ENCODE results near the gene APPBP2.
"Not testable (repeated sequence)": the region's sequence is repeated elsewhere in the genome, so short reads cannot be mapped to it uniquely, and the experiment has no call there.

APPBP2 gene

DNA sequence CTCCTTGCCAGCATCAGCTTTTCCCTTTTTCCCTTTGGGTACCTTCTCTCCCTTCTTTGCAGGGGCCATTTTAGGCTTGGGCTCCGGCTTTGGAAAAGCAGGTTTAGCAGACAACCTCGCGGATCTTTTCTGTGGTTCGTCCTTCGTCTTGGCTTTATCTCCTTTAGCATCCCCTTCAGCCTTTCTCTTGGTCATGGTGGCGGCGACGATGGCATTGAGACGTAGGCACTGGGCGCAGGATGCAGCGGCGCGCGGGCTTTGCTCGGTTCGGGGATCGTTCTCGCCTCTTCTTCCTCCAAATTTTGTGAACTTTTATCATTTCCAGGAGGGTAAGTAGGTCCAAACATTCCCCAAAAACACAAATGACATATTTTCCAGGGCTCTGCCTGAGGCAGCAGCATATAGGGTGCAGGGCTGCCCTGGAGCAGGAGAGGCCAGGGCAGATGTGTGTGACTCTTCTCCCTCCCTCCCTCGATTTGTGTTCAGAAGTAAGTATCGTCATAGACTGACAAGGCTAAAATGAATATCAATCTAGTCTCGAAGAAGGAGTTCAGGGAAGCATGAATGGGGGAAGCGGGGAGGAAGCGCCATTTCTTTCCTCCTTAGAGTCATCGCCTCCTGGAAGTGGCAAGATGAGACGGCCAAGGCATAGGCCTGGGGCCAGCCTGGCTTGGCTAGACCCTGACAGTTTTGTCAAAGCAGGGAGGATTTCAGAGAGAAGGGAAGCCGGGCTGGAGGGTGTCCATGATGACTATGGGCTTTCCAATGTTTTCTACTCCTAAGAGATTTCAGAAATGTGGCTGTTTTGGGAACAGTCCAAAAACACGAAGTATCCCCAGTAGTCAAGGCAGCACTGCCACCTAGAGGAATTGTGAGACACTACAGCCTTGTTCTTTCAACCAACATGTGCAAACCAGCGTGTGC is 90.5 kb downstream of the APPBP2 start:
- DNase-seq (ENCODE audit: low read depth in 2 of 2): peak; percentile 85

DNA sequence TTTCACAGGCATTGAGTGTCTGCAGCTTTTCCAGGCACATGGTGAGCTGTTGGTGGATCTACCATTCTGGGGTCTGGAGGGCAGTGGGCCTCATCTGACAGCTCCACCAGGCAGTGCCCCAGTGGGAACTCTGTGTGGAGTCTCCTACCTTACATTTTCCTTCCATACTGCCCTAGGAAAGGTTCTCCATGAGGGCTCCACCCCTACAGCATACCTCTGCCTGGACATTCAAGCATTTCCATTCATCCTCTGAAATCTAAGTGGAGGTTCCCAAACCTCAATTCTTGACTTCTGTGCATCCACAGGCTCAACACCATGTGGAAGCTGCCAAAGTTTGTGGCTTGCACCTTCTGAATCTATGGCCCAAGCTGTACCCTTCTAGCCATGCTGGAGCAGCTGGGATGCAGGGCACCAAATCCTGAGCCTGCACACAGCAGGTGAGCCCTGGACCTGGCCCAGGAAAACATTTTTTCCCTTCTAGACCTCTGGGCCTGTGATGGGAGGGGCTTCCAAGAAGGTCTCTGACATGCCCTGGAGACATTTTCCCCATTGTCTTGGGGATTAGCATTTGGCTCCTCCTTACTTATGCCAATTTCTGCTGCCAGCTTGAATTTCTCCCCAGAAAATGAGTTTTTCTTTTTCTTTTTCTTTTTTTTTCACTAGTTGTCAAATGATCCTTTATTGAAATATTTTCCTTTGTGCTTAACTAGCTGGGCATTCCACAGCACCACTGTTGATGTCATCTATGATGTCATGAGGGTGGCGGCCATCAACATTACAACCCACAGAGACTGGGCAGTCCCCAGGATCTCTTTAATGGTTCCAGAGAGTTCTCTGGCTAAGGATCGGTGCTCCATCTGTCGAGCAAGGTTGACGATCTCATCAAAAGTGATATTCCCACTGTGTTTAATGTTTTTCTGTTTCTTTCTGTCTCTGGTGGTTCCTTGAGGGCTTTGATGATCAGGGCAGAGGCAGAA is 92.7 kb downstream of the APPBP2 start:
- not testable (repeated sequence) for DNase-seq (ENCODE audit: low read depth in 2 of 2)

DNA sequence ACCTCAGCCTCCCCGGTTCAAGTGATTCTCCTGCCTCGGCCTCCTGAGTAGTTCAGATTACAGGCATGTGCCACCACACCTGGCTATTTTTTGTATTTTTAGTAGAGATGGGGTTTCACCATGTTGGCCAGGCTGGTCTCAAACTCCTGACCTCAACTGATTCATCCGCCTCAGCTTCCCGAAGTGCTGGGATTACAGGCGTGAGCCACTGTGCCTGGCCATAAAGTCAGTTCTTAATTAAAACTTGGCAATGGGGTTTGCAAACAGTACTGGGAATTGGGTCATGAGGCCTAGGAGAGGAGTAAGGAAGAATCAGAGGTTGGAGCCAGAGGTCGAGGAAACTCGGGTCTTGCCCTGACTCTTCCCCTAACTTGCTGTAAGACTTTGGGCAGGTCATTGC is 95.5 kb downstream of the APPBP2 start:
- DNase-seq (ENCODE audit: low read depth in 2 of 2): not testable (repeated sequence)

DNA sequence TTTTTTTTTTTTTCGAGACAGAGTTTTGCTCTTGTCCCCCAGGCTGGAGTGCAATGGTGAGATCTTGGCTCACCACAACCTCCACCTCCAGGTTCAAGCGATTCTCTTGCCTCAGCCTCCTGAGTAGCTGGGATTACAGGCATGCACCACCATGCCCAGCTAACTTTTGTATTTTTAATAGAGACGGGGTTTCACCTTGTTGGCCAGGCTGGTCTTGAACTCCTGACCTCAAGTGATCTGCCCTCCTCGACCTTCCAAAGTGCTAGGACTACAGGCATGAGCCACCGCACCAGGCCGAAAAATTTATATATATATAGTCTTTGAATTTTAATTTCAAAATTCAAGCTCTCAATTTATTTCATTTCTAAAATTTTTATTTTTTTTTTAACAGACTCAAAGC is 97.6 kb downstream of the APPBP2 start:
- DNase-seq (ENCODE audit: low read depth in 2 of 2): not testable (repeated sequence)

DNA sequence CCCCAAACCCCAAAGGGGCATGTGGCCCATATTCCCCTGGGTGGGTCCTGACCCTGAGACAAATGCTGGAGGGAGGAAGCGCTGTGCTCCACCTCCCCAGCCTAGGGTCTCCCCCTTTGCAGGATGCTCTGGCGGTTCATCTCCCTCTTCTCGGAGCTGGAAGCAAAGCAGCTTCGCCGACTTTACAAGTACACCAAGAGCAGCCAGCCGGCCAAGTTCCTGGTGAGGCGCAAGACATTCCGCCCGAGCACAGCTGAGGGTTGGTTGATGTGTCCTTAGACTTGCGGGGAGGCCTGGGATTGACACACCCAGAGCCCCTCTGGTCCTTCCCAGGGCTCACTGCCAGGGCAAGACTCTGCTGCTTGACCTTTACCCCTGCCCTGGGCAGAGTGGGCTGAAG is 99.4 kb downstream of the APPBP2 start:
- no peak for DNase-seq (ENCODE audit: low read depth in 2 of 2)

DNA sequence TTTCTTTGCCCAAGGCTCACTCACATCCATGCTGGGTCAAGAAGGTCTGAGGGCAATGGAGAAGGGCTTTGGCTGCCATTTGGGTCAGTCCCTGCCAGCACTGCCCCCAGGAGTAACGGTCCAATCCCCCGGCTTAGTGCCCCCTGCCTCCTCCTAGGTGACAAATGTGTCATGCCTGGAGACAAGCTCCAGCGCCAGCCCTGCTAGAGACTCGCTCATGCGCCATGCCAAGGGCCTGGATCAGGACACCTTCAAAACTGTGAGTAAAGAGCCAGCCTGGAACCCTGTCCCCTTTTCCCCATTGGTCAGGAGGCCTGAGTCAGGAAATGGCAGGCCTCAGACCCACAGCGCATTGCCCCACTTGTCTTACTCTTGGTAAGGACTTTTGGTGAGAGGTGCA is 100.4 kb downstream of the APPBP2 start:
- no peak for DNase-seq (ENCODE audit: low read depth in 2 of 2)

DNA sequence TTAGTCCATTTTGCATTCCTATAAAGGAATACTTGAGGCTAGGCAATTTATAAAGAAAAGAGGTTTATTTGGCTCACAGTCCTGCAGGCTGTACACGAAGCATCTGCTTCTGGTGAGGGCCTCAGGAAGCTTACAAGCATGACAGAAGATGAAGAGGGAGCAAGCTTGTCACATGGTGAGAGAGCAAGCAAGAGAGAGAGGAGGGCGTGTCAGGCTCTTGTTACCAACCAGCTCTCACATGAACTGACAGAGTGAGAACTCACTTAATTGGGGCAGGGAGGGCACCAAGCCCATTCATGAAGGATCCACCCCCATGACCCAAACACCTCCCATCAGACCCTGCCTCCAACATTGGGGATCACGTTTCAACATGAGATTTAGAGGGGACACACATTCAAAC is 102.2 kb downstream of the APPBP2 start:
- DNase-seq (ENCODE audit: low read depth in 2 of 2): no peak

DNA sequence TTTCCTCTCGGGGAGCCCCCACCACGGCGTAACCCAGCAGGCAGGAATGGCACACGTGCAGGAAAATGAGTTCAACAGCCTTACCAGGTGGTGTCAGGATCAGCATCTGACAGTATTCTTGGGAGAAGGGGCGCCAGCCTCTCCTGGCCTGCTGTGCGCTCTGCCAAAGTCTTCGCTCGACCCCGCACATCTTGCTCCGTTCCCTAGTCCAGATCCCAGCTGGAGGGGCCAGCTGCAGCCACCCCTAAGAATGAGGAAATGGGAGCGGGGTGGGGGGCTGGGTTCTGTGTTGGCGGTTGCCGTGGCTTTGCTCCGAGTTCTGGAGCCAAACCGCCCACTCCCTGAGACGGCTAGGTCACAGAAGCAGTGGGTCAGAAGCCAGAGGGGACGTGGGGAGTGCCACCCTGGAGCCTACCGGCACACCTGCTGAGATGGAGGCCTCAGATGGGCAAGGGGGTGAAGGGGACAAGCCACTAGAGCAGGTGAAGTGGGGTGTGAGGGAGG is 103.8 kb downstream of the APPBP2 start, which contains the start of gene CHCT1:
TSS of gene CHCT1 (plus strand) at position 328 of the 504 bp plus-strand sequence. CDS start at position 432, 104 bp downstream.
- no peak for DNase-seq (ENCODE audit: low read depth in 2 of 2)

DNA sequence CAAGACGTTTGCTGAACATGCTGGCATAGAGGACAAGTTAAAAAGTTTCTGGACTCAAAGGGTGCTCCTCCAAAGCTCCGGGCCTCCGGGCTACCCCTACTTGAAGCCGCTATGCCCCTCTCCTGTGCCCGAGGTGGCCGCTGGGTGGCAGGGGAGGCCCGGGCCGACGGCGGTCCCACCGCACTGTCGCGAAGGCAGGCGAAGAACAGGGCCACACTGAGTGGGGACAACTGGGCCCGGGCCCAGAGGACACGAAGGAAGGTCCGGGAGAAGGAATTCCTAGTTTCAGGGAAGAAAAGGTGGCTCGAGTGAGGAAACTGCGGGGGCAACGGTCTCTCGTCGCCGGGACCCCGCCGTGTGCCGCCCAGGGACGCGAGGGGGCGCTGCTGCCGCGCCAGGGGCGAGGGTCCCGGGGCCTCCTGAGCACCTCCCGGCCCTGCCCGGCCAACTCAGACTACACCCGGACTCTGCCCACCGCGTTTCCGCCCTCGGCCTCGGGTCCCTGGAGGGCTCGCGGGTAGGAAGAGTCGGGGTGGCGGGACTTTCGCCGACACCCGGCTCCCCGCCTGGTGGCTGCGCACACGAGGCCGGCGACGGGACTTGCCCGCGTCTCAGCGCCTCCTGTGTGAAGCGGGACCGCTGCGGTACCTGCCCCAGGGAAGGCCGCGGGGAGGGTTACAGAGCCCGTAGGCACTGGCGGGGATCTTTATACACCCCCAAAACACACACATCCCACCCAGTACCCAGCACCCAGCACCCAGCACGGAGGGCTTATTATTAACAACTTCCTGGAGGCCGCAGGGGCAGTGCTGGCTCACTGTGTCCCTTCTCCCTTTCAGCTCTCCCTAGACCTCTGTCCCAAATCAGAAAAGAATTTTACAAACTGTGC is 104.5 kb downstream of the APPBP2 start:
- DNase-seq (ENCODE audit: low read depth in 2 of 2): no peak

DNA sequence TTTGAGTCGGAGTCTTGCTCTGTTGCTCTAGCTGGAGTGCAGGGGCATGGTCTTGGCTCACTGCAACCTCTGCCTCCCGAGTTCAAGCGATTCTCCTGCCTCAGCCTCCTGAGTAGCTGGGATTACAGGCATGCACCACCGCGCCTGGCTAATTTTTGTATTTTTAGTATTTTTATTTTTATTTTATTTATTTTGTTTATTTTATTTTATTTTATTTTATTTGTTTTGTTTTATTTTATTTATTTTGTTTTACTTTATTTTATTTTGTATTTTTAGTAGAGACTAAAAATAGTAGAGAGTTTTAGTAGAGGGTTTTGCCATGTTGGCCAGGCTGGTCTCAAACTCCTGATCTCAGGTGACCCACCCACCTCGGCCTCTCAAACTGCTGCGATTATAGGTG is 106.2 kb downstream of the APPBP2 start:
- DNase-seq (ENCODE audit: low read depth in 2 of 2): not testable (repeated sequence)

DNA sequence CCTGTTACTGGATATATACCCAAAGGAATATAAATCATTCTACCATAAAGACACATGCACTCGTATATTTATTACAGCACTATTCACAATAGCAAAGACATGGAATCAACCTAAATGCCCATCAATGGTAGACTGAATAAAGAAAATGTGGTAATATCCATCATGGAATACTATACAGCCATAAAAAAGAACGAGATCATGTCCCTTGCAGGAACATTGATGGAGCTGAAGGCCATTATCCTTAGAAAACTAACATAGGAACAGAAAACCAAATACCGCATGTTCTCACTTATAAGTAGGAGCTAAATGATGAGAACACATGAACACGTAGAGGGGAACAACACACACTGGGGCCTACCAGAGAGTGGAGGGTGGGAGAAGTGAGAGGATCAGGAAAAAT is 107.0 kb downstream of the APPBP2 start:
- DNase-seq (ENCODE audit: low read depth in 2 of 2): not testable (repeated sequence)

DNA sequence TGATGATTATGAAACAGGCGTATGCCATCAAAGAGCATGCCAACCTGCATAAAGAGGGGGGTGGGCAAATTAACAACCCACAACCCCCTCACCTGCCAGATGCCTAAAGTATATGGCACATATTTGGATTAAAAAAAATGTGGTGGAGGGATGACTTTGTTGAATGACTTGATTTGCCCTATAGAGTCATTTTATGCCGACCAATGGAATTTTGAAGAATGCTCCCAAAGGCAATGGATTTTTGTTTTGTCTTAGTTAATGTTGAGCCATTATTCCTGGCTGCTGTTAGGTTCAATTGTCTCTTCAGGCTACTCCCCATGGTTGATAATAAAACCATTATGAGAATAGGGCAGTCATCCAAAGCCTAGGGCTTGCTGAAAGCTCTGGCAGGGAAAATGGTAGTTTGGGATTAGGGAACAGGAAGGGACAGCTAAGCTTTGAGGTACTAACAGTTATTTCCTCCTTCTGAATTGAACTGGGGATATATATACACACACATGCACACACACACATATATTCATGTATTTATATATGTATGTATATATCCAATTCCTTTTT is 109.6 kb downstream of the APPBP2 start:
- DNase-seq (ENCODE audit: low read depth in 2 of 2): no peak

DNA sequence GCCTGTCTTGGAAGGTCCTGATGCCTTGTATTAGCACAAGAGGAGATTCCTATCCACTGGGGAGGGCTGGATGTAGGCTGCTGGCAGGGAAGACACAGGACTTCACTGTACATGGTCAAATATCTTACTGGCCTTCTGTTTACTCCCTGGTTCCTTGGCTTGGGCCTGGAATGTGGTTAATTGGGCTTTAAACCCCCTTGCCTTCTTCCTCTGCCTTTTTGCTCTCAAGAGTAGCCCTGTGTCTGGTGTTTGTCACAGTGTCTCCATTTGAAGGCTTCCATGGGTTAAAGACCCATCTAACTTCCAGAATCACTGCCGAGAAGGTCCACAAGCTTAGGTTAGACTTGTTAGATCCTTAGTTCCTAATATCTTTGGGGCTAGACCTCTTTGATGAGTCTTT is 110.9 kb downstream of the APPBP2 start:
- no peak for DNase-seq (ENCODE audit: low read depth in 2 of 2)

DNA sequence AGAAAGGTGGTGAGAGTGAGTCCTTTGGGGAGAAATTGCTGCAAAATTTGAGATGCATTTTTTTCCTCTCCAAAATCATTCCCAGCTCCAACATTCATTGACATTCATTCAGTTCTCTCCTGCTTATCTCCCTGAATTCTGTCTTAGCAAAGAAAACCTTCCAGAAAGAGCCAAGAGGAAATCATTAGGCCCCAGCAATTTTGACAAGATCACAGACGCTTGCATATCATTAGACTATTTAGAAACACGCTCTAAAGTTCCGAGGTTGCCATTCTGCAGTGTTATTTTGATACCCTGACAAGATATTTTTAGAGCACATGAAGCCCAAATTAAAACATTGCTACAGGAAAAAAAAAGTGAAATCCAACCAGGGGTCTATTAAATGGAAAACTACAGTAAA is 113.3 kb downstream of the APPBP2 start:
- DNase-seq (ENCODE audit: low read depth in 2 of 2): no peak

DNA sequence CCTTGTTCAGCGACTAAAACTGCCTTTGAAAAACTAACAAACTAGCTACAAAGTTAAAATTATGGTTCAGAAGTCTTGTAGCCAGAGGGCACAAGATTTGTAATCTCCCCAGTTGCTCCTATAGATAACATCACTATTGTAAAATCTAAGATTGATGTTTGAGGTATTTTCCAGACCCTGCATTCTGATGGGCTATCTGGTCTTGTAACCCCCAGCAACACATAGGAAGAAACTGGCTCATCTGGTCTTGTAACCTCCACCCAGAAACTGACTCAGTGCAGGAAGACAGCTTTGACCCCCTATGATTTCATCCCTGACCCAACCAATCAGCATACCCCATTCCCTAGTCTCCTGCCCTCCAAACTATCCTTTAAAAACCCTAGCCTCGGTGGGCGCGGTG is 116.0 kb downstream of the APPBP2 start:
- DNase-seq (ENCODE audit: low read depth in 2 of 2): no peak

DNA sequence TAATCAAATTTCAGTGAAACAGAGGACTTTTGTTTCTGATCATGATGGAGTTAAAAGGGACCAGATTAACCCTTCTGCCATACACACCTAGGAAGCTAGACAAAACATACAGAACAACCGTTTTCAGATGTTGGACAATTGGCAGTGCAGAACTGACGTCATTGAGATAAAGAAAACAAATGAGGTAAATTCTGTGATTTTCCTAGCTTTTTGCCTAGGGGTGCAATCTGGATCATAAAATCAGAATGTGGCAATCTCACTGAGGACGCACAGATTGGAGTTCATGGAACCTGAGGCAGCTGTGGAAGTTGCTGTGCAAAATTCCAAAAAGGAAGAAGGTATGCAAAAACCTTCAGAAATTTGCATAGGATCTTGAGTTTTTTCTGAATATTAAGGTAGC is 119.2 kb downstream of the APPBP2 start:
- DNase-seq (ENCODE audit: low read depth in 2 of 2): no peak

DNA sequence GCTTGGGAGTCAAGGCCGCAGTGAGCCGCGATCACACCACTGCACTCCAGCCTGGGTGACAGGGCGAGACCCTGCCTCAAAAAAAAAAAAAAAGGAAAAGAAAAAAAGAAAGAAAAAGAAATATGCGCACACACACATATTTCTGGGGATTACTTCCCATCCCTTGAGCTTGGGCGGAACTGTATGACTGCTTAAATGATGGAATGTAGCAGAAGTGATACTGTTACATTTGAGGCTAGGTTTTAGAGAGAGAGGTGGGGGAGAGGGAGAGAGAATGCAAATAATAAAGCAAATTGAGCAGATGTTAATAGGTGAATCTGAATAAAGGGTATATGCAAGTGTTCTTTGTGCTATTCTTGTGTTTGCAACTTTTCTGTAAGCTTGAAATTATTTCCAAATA is 122.1 kb downstream of the APPBP2 start:
- DNase-seq (ENCODE audit: low read depth in 2 of 2): no peak

DNA sequence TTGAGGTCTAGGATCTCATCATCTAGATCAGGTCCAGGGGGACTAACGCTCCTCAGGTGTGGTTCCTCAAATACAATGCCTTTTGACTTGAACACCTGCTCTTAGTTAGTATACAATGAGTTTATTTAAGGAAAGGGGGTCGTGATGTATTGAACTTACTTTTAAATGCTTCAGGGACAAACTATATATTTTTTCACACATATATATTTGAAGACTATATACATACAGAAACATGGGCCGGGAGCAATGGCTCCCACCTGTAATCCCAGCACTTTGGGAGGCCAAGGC is 122.6 kb downstream of the APPBP2 start:
- DNase-seq (ENCODE audit: low read depth in 2 of 2): no peak

DNA sequence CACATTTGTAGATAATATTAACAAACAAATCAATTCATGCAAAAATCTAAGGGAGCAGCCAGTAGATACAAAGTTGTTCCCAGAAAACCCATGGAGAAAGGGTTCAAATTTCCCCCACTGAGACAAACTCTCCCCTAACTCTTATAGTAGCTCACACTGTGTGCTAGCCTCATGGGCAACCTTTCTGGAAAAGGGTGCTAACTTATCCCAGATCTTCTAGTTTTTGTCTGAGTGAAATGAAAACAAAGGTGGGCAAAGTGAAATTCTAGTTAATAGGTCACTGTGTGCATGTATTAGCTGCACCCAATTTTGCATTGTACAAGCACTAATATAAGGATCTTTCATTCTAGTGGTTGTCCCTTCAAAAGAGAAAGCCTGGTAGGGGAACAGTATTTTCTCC is 124.2 kb downstream of the APPBP2 start:
- no peak for DNase-seq (ENCODE audit: low read depth in 2 of 2)

DNA sequence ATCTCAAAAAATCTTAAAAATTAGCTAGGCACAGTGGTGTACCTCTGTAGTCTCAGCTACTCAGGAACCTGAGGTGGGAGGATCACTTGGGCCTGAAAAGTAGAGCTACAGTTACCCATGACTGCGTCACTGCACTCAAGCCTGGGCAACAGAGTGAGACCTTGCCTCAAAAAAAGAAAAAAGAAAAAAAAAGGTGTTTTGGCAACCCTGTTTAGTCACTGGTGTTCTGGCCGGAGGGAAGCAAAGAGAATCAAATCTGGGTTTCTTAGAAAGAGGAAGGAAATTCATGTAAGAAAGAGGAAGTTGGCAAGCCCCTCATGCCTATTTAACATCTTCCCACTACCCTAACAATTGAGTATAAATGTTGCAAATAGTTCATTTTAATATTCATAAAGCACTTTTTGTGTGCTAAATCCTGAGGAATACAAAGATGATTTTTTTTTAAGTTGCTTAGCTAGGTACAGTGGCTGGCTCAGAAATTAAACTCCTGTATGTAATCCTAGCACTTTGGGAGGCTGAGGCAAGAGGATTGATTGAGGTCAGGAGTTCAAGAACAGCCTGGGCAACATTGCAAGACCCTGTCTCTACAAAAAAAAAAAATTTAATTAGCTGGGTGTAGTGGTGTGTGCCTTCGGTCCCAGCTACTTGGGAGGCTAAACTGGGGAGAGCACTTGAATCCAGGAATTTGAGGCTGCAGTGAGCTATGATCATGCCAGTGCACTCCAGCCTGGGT is 127.6 kb downstream of the APPBP2 start:
- no peak for DNase-seq (ENCODE audit: low read depth in 2 of 2)

Data from fibroblast of skin of left biceps (primary cell).